ENCODE data around the gene NFATC2.
"Not testable (repeated sequence)": the region's sequence is repeated elsewhere in the genome, so short reads cannot be mapped to it uniquely, and the experiment has no call there.

NFATC2 gene

GRCh38 chr20:51486197-51487005 lies 56.1 kb downstream of the NFATC2 start:
- no peak for FAIRE-seq
- DNase-seq (ENCODE audit: extremely low spot score, insufficient read length, low read depth), result no peak

GRCh38 chr20:51484831-51485230 lies 57.7 kb downstream of the NFATC2 start:
- DNase-seq (ENCODE audit: extremely low spot score, insufficient read length, low read depth), result no peak
- FAIRE-seq, result no peak

GRCh38 chr20:51484141-51484815 lies 58.2 kb downstream of the NFATC2 start:
- FAIRE-seq (no peak), DNase-seq (ENCODE audit: extremely low spot score, insufficient read length, low read depth) (no peak)

DNA sequence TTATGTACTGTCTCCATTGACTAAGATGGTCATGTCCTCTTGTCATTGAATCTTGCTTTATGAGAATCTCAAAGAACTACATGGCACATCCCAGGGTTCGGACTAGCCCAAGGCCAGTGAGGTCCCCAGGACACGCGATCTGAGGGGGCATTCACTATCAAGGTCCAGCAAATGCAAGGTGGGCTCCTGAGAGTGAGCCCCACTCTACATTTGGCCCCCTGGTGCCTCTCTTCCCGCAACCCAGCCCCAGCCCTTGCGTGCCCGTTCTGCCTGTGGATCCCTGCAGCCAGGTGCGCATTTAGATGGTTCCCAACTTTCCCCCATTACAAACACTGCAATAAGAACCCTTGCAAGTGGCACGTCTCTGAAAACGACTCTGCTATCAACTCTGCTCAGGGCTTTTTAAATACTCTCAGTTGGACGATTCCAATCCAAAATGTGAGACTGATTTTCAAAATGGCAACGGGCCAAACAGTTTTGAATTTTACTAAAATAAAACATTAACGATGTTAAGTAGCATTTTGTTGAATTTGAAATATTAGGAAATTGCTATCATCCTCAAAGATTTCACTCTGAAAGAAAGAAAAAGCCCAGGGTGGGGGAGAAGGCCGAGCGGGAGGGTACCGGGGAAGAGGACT lies 59.6 kb downstream of the NFATC2 start:
- DNase-seq (ENCODE audit: extremely low spot score, insufficient read length, low read depth) (no peak), FAIRE-seq (no peak)

DNA sequence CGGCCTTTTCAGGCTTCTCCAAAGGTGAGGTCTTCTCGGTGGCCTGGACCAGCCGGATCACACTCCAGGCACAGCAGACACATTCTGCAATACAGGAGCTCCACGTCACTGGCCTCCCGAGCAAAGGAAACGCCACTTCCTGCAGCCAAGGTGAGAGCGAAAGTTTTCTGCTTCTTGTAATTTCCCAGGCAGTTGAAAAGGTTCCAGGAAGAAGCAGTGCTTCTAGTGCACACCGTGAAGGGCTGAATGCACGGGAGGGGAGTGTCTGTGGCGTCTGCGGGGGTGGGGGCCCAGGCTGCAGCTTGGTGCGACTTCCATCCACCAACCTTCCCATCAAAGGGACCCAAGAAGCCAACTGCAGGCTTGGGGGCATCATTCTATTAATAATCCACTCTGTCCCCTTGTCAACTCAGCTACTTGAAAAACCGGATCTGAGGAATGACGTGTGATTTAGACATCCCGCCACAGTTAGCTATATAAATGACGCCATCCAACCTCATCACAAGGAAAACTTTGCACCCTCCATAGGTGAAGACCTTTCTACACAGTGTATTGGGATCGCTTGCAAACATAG lies 61.1 kb downstream of the NFATC2 start:
- FAIRE-seq (no peak), DNase-seq (ENCODE audit: extremely low spot score, insufficient read length, low read depth) (peak; percentile 35)

GRCh38 chr20:51480507-51481270 lies 61.8 kb downstream of the NFATC2 start:
- FAIRE-seq, result peak; percentile 95
- peak; percentile 54 for DNase-seq (ENCODE audit: extremely low spot score, insufficient read length, low read depth)

- FAIRE-seq; DNase-seq (ENCODE audit: extremely low spot score, insufficient read length, low read depth): not testable (repeated sequence)
Observed at GRCh38 chr20:51476106-51476505, 66.4 kb downstream of the NFATC2 start.

- DNase-seq (ENCODE audit: extremely low spot score, insufficient read length, low read depth), result no peak
- FAIRE-seq, result no peak
Observed at GRCh38 chr20:51473771-51474170, 68.7 kb downstream of the NFATC2 start.

- FAIRE-seq (no peak), DNase-seq (ENCODE audit: extremely low spot score, insufficient read length, low read depth) (no peak)
Observed at GRCh38 chr20:51473256-51473655, 69.3 kb downstream of the NFATC2 start.

DNA sequence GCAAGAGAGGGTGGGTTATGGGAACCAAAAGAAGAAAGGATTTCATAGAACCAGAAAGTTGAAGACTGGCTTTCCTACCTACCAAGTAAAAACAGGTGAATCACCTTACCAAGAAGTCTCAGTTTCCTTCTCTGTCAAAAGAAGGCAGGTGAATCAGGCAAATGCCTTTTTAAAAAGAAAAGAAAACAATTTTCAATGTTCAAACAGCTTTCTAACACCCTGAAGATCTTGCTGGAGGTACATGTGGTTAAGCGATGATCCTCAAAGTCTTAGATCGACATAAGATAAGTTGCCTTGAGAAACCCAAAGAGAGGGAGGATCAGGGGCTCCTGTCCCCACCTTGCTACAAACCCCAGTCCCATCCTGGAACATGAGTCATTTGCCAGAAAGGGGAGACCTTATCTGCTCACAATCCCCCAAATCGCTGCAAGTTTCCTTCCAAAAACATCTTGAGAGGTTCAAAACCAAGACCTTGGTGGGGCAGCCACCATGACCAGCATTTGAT lies 71.6 kb downstream of the NFATC2 start:
- FAIRE-seq (no peak), DNase-seq (ENCODE audit: extremely low spot score, insufficient read length, low read depth) (no peak)

GRCh38 chr20:51470499-51470820 lies 72.1 kb downstream of the NFATC2 start:
- DNase-seq (ENCODE audit: extremely low spot score, insufficient read length, low read depth) (no peak), FAIRE-seq (no peak)

- FAIRE-seq, result no peak
- no peak for DNase-seq (ENCODE audit: extremely low spot score, insufficient read length, low read depth)
Observed at GRCh38 chr20:51469578-51470498, 72.7 kb downstream of the NFATC2 start.

- FAIRE-seq (no peak), DNase-seq (ENCODE audit: extremely low spot score, insufficient read length, low read depth) (no peak)
Observed at GRCh38 chr20:51469046-51469445, 73.5 kb downstream of the NFATC2 start.

DNA sequence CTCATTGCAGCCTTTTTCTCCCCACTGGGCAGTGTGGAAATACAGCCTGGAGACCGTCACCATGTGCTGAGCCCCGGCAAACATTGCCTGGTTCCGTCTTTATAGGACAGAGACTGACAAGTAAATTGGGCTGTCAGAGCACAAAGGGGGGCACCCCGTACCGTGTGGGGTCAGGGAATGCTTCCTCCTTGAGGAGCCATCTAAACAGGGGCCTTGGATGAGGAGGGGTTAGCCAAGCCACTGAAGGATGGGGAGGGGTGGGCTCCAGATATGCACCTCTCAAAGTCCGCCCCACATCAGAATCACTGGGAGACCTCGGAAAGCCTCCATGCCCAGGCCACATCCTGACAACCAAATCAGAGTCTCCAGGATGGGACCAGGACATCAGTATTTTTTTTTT lies 73.9 kb downstream of the NFATC2 start:
- DNase-seq (ENCODE audit: extremely low spot score, insufficient read length, low read depth) (no peak), FAIRE-seq (no peak)

- FAIRE-seq (no peak), DNase-seq (ENCODE audit: extremely low spot score, insufficient read length, low read depth) (no peak)
Observed at GRCh38 chr20:51467956-51468626, 74.4 kb downstream of the NFATC2 start.

DNA sequence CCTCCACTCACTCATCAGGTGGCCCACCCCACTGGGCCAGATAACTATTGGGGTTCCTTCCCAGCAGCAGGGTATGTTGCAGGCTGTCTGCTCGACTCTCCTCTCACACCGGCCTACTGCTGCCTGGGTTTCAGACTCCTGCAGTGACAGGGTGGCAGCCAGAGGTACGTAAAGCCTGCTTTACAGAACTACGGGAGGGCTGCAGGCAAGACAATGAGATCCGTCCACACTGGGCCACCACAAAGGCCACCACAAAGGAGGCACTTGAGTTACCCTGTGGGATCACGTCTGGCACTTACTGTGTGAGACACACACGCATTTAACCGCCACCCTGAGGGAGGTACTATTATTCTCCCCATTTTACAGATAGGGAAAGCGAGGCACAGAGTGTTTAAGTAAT lies 78.5 kb downstream of the NFATC2 start:
- no peak for DNase-seq (ENCODE audit: extremely low spot score, insufficient read length, low read depth)
- no peak for FAIRE-seq

GRCh38 chr20:51463560-51463959 lies 79.0 kb downstream of the NFATC2 start:
- DNase-seq (ENCODE audit: extremely low spot score, insufficient read length, low read depth) (no peak), FAIRE-seq (no peak)

DNA sequence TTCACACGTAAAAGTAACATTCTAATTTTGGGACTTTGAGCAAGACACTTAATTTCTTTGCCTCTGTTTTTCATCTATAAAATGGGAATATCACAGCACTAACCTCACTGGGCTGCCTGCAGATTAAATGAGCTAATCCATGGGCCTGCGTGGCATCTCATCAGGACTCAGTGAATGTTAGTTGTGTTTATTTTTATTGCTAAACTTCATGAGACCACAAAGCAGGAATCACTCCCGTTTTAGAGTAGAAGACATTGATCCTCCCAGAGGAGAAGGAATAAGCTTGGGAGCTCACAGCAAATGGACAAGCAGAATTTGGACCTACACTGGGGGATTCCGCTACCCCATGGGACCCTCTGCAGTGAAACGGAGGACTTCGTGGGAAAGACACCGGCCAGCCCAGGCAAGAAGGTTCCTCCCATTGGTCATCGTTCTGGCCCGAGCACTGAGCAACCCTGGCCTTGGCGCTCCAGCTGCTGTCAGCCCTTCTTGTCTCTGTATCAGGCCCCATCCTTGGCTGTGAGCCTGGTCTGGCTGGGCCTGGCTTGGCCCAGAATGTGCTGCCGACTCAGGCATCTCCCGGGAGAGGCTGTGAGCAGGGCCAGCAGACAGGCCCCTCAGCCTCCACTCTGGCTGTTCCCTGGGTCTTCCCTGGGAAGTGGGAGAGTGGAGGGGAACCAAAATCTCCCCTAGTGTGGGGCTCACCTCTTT lies 79.8 kb downstream of the NFATC2 start:
- FAIRE-seq, result no peak
- no peak for DNase-seq (ENCODE audit: extremely low spot score, insufficient read length, low read depth)
